Endothelial cell of umbilical vein (primary cell): ENCODE results near the gene ACAA1. TPM values are rescaled to one million over a fixed set of nuclear protein-coding genes. Genes with fewer than 3 reads are reported as not detected.
"Not testable (repeated sequence)": the region's sequence is repeated elsewhere in the genome, so short reads cannot be mapped to it uniquely, and the experiment has no call there.

ENCODE experiments used
- BruUV-seq: library from RNA; stranded (reverse); fragments of 400-500 nt; replicated peaks from 2 replicates; lab custom pipeline; 2021; lab: Mats Ljungman, UMichigan
- CTCF ChIA-PET: fragments of 300-600, 350-600 bp; sonication (Branson Sonifier 250); formaldehyde crosslinking; loops from one replicate; lab custom pipeline; 2021; ENCODE audit warnings: antibody characterized with exemption, inconsistent platforms; lab: Charles Lee
- POLR2A ChIA-PET: fragments of 300-600, 350-600 bp; sonication (Branson Sonifier 250); formaldehyde crosslinking; loops from one replicate; lab custom pipeline; 2021; ENCODE audit warnings: antibody characterized with exemption, inconsistent platforms; lab: Charles Lee
- DNase-seq: peaks from one replicate; pipeline ENCODE4 v3.0.0-alpha.2; 2011; ENCODE audit warnings: low read depth, low spot score
- FAIRE-seq: peaks from 2 replicates; lab custom pipeline; 2011; peaks lifted over from hg19 to GRCh38; lab: Jason Lieb, UNC
- H2AFZ ChIP-seq: 2 replicates; pipeline ENCODE4 v1.6.0; 2012; ENCODE audit warnings: low read depth, low read length, control low read depth, inconsistent platforms
- H3K27ac ChIP-seq: 2 replicates; pipeline ENCODE4 v1.5.1; 2011; ENCODE audit warnings: low read depth, mild to moderate bottlenecking, control low read depth, low read length, moderate library complexity; ENCODE audit not compliant: insufficient read depth
- H3K27me3 ChIP-seq, 2 experiments: 2 replicates each; pipeline versions ENCODE4 v1.6.0 to v1.6.1; 2011; ENCODE audit warnings: low read length in 2 of 2, mixed read lengths in 1 of 2; ENCODE audit not compliant: control insufficient read depth in 2 of 2, insufficient read depth in 2 of 2
- H3K36me3 ChIP-seq, 2 experiments: 2 replicates in 1 of 2; 3 replicates in 1 of 2; pipeline ENCODE4 v1.5.1; 2011; ENCODE audit warnings: low read length in 2 of 2, mild to moderate bottlenecking in 1 of 2, moderate library complexity in 1 of 2; ENCODE audit not compliant: control insufficient read depth in 2 of 2, insufficient read depth in 2 of 2; ENCODE audit errors: extremely low read depth in 1 of 2
- H3K4me1 ChIP-seq: 3 replicates; pipeline ENCODE4 v1.5.1; 2011; ENCODE audit warnings: mild to moderate bottlenecking, low read length; ENCODE audit not compliant: control insufficient read depth, insufficient read depth; ENCODE audit errors: extremely low read depth
- H3K4me2 ChIP-seq: 2 replicates; pipeline ENCODE4 v1.6.1; 2011; ENCODE audit warnings: low read length, control low read depth, mixed read lengths; ENCODE audit not compliant: insufficient read depth
- H3K4me3 ChIP-seq, 3 experiments: fragments of 200-600 bp in 1 of 3; sonication (generic), shearing (Covaris generic) in 1 of 3; replicated peaks in 1 of 3; 2 replicates each; pipeline ENCODE4 v1.5.1; 2011 to 2016; ENCODE audit warnings: control low read depth in 3 of 3, low read length in 3 of 3, mild to moderate bottlenecking in 2 of 3, inconsistent platforms in 1 of 3, low read depth in 1 of 3, moderate library complexity in 1 of 3; ENCODE audit not compliant: insufficient read depth in 1 of 3
- H3K79me2 ChIP-seq: 2 replicates; pipeline ENCODE4 v1.6.0; 2012; ENCODE audit warnings: low read length, inconsistent platforms; ENCODE audit not compliant: control insufficient read depth, insufficient read depth
- H3K9ac ChIP-seq: replicated peaks from 2 replicates; pipeline ENCODE3; 2011; ENCODE audit warnings: low read length, control low read depth; ENCODE audit not compliant: insufficient read depth; ENCODE audit errors: extremely low read depth
- H3K9me1 ChIP-seq: replicated peaks from 3 replicates; pipeline ENCODE4 v1.6.0; 2011; ENCODE audit warnings: mild to moderate bottlenecking, low read length; ENCODE audit not compliant: control insufficient read depth, insufficient read depth; ENCODE audit errors: extremely low read depth
- H3K9me3 ChIP-seq: replicated peaks from 2 replicates; pipeline ENCODE4 v1.5.1; 2012; ENCODE audit warnings: low read length, inconsistent platforms; ENCODE audit not compliant: control insufficient read depth, insufficient read depth
- H4K20me1 ChIP-seq: replicated peaks from 2 replicates; pipeline ENCODE3; 2011; ENCODE audit warnings: mild to moderate bottlenecking, low read length; ENCODE audit not compliant: control insufficient read depth, insufficient read depth; ENCODE audit errors: extremely low read depth
- EZH2 ChIP-seq: IDR thresholded peaks from 2 replicates; pipeline ENCODE4 v1.6.1; 2012; ENCODE audit warnings: borderline replicate concordance, low read depth, mild to moderate bottlenecking, moderate library complexity, low read length, inconsistent platforms; ENCODE audit not compliant: severe bottlenecking
- FOS ChIP-seq: IDR thresholded peaks from 2 replicates; pipeline ENCODE4 v1.6.1; 2011; ENCODE audit warnings: mild to moderate bottlenecking, low read length, moderate library complexity, borderline replicate concordance; ENCODE audit not compliant: insufficient read depth
- JUN ChIP-seq: IDR thresholded peaks from 2 replicates; pipeline ENCODE4 v1.6.1; 2011; ENCODE audit warnings: borderline replicate concordance, low read depth; ENCODE audit not compliant: insufficient read length, insufficient read depth
- dilution Hi-C: fragments of 300-500 bp; cut with MboI; formaldehyde crosslinking; loops from one replicate; pipeline ENCODE4 v1.15.0; 2019; ENCODE audit warnings: low sequenced_read_pairs; ENCODE audit not compliant: extremely low pct_ligation_motif_present
- intact Hi-C: fragments of 100-400 bp; cut with micrococcal nuclease; formaldehyde crosslinking; loops from one replicate; pipeline ENCODE4 v1.10.0; 2022
- polyA plus RNA-seq, 4 experiments: library from polyadenylated mRNA; depleted of rRNA in 3 of 4; stranded (reverse) in 3 of 4; unstranded in 1 of 4; fragments of >200 nt; gene quantifications; 2 replicates each; pipeline versions ENCODE4 v1.2.1 to v1.2.3, GENCODE V29; 2011 to 2012; ENCODE audit warnings: missing spikeins in 1 of 4
- total RNA-seq: library from RNA; stranded (reverse); gene quantifications from 2 replicates; pipeline ENCODE4 v1.2.3, GENCODE V29; 2021
- TF ChIP-seq, protein P1 (sequence below): IDR thresholded peaks from 2 replicates; pipeline ENCODE4 v1.6.1; 2011; ENCODE audit not compliant: insufficient read depth, insufficient read length
- TF ChIP-seq, protein P2 (sequence below), 2 donors: IDR thresholded peaks; 1 replicate in 1 of 2; 2 replicates in 1 of 2; pipeline ENCODE4 v1.5.1; 2011; ENCODE audit warnings: low read length in 2 of 2, mild to moderate bottlenecking in 2 of 2, moderate library complexity in 2 of 2, control low read depth in 1 of 2, inconsistent platforms in 1 of 2, low read depth in 1 of 2; ENCODE audit not compliant: insufficient read depth in 1 of 2; ENCODE audit errors: extremely low read depth in 1 of 2

The ACAA1 gene
- total and polyA plus RNA-seq, 2 donors (not counting 3 experiments of a cell fraction or from before 2014, with no cell fraction given), result 52.1 to 53.8 TPM

DNA sequence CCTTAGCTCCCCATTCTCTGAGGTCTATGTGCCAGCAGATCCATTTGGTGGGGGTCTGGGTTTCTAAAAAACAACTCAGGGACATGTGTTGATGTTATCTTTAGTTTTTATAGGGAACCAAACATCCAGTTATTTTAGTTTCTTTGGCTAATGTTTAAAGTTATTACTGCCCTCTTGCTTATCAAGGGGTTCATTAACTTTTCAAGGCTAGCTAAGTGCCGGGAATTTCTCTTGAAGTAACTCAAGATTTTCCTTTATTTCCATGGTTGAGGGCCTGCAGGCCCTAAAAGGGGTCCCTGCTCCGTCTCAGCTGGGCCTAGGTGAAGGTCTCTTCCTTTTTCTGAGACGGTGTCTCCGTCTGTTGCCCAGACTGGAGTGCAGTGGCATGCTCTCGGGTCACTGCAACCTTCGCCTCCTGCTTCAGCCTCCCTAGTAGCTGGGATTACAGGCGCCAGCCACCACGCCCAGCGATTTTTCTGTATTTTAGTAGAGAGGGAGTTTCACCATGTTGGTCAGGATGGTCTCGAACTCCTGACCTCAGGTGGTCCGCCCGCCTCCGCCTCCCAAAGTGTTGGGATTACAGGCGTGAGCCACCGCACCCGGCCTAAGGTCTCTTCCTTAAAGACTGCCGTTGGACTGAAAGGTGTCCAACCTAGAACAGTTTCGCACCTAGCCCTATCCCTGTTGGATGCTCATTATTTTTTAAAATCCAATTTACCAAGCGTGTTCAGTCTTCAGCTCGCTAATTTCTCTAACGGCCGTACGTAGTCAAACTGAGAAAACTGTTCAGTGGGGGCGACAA, 27.1 kb upstream of the ACAA1 start:
- BruUV-seq, result no TSS peak
- Histone ChIP-seq H3K9ac (peak overlapping the region; percentile 74), H4K20me1 (no peaks in the 10 kb centered on the region), H3K4me3 (peak overlapping the region; percentile 44 to 62 (median 55)), H3K27me3 (no peaks in the 10 kb centered on the region), H3K4me2 (peak overlapping the region; percentile 46), H3K9me1 (no peaks in the 10 kb centered on the region), H3K27ac (peak overlapping the region; percentile 81), H3K36me3 (no peaks in the 10 kb centered on the region), H3K9me3 (no peaks in the 10 kb centered on the region), H3K4me1 (peaks cover 4% of the 10 kb centered on the region), H2AFZ (peak overlapping the region; percentile 72), H3K79me2 (peaks cover 29% of the 10 kb centered on the region)
- no peak for FAIRE-seq
- dilution Hi-C loops, result no loop called here
- no peak for TF ChIP-seq EZH2
- no peak for TF ChIP-seq JUN
- TF ChIP-seq, protein P1, sequence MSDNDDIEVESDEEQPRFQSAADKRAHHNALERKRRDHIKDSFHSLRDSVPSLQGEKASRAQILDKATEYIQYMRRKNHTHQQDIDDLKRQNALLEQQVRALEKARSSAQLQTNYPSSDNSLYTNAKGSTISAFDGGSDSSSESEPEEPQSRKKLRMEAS, result no peak
- ChIA-PET POLR2A (interaction anchor here (0.9 to 1.9 kb wide), 4 partner anchors 21 to 84 kb away, joined by 3 to 22 read pairs (median 4); partner anchors contain the start of gene ACAA1), CTCF (interaction anchor here (0.7 to 5.7 kb wide), 16 partner anchors 10 to 491 kb away, joined by 3 to 43 read pairs (median 4); partner anchors contain the start of genes ACAA1, EXOG, MYD88 and XYLB)
- no peak for DNase-seq
- intact Hi-C loops, result no loop called here

DNA sequence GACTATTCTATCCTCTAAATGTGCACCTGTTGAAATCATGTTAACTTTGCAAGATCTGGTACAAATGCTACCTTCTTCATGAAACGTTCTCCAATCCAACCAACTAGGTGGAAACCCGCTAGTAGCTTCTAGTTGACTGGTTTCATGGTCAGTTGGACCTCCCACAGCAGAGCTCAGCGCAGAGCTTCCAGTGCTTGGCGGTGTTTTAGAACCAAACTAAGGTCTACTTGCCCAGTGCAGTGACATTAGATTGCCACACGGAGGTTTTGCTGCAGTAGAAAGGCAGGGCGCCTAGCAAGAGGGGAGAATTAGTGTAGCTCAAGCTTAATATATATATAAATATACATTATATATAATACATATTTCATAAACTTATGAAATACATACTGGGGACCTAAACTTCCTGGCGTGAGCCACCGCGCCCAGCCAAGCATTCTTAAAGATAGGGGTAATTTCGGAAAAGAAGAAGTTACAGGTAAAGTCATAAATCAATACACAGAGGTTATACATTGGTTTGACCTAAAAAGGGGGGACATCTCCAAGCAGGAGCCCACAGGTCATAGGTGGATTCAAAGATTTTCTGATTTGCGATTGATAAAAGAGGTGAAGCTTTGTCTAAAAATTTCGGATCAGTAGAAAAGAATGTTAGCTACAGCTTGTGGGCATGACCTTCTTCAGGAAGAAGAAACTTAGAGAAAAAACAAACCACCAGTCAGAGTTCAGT, 26.4 kb upstream of the ACAA1 start:
- Histone ChIP-seq H3K36me3 (no peaks in the 10 kb centered on the region), H3K4me2 (no peak overlapping the region), H3K79me2 (peaks cover 23% of the 10 kb centered on the region), H2AFZ (no peak overlapping the region), H3K27ac (no peak overlapping the region), H3K27me3 (no peaks in the 10 kb centered on the region), H3K4me3 (no peak overlapping the region), H3K9me3 (no peaks in the 10 kb centered on the region), H3K9me1 (no peaks in the 10 kb centered on the region), H3K9ac (no peak overlapping the region), H3K4me1 (peaks cover 4% of the 10 kb centered on the region), H4K20me1 (no peaks in the 10 kb centered on the region)
- no TSS peak for BruUV-seq
- DNase-seq, result no peak
- FAIRE-seq, result no peak
- CTCF ChIA-PET, result interaction anchor here (0.7 to 5.7 kb wide), 10 partner anchors 10 to 333 kb away, joined by 3 to 43 read pairs (median 4); partner anchors contain the start of genes ACAA1, EXOG, MYD88 and XYLB
- POLR2A ChIA-PET, result no interaction called here
- dilution Hi-C loops, result no loop called here
- intact Hi-C loops, result no loop called here
- TF ChIP-seq, protein P2, sequence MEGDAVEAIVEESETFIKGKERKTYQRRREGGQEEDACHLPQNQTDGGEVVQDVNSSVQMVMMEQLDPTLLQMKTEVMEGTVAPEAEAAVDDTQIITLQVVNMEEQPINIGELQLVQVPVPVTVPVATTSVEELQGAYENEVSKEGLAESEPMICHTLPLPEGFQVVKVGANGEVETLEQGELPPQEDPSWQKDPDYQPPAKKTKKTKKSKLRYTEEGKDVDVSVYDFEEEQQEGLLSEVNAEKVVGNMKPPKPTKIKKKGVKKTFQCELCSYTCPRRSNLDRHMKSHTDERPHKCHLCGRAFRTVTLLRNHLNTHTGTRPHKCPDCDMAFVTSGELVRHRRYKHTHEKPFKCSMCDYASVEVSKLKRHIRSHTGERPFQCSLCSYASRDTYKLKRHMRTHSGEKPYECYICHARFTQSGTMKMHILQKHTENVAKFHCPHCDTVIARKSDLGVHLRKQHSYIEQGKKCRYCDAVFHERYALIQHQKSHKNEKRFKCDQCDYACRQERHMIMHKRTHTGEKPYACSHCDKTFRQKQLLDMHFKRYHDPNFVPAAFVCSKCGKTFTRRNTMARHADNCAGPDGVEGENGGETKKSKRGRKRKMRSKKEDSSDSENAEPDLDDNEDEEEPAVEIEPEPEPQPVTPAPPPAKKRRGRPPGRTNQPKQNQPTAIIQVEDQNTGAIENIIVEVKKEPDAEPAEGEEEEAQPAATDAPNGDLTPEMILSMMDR (IDR thresholded peaks at IDR 0.05; ENCODE audit: extremely low read depth in 1 of 2, insufficient read depth in 1 of 2, low read depth in 1 of 2, low read length in 2 of 2), result peak in 1 of 2 donors; percentile 7
- TF ChIP-seq FOS, result no peak

DNA sequence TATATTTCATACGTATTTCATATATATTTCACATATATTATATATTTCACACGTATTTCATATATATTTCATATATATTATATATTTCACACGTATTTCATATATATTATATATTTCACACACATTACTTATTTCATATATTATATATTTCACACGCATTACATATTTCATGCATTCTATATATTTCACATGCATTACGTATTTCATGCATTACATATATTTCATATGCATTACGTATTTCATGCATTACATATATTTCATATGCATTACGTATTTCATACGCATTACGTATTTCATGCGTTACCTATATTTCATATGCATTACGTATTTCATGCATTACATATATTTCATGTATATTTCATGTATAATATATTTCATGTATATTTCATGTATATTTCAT, 23.8 kb upstream of the ACAA1 start:
- H3K9me1 ChIP-seq, intact Hi-C loops, FAIRE-seq, H3K9ac ChIP-seq, H3K4me3 ChIP-seq, dilution Hi-C loops, H3K36me3 ChIP-seq, DNase-seq, H3K4me1 ChIP-seq, POLR2A ChIA-PET, H3K27ac ChIP-seq, H3K79me2 ChIP-seq, H4K20me1 ChIP-seq, CTCF ChIA-PET, H3K9me3 ChIP-seq, H3K27me3 ChIP-seq, H2AFZ ChIP-seq, H3K4me2 ChIP-seq, BruUV-seq: not testable (repeated sequence)
